ENCODE results near the gene WDR37.
"Not testable (repeated sequence)": the region's sequence is repeated elsewhere in the genome, so short reads cannot be mapped to it uniquely, and the experiment has no call there.

Gene WDR37

DNA sequence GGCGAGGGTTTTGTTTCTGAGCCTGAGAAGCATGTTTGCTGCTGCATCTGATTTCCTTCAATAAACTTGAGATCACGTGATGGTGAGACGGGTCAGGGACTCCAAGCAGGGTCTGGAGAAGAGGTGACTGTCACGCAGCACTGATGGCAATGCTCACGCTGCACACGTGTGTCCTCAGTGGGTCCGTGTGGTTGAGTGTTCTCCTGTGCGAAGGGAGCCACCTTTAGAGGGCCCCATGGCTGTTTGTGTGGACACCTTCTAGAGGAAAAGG, 100.4 kb downstream of the WDR37 start:
- H3K4me1 ChIP-seq (ENCODE audit: insufficient read depth, low read length), result no peaks in the 10 kb centered on the region
- H3K36me3 ChIP-seq (ENCODE audit: insufficient read depth, low read length), result no peaks in the 10 kb centered on the region
- no peak overlapping the region for H3K9ac ChIP-seq (ENCODE audit: low read length)
- no peaks in the 10 kb centered on the region for H3K27me3 ChIP-seq (ENCODE audit: control insufficient read depth in 1 of 2, insufficient read depth in 2 of 2, low read length in 2 of 2)
- H3K27ac ChIP-seq (ENCODE audit: low read depth, low read length), result no peak overlapping the region
- no peak overlapping the region for H3K4me3 ChIP-seq (ENCODE audit: low read depth in 1 of 2, low read length in 2 of 2)
- no peaks in the 10 kb centered on the region for H3K9me3 ChIP-seq (ENCODE audit: low read length)

DNA sequence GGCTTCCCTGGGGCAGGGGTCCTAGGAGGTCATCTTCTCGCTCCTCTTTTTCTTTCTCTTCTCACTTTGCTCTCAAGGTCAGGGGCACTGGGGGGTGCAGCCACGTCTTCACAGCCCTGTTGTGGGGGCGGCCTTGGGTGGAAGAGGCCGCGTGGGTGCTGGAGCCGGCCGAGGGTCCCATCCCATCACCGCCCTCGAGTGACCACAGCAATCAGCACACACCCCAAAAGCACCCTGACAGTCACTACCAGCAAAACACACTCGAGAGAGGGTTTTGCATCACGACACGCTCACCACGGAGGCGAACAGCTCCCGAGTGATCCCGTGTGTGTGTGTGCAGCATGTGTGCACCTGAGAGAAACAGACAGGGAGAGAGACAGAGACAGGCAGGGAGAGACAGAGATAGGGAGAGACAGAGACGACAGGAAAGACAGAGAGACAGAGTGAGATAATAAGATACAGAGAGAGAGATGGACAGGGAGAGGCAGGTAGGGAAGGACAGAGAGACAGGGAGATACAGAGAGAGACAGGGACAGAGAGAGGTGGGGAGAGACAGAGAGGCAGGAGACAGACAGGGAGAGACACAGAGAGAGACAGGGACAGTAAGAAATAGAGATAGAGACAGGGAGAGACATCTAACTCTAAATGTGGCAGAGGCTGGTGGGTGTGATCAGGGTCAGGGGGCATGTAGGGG, 100.9 kb downstream of the WDR37 start:
- Histone ChIP-seq H3K4me1 (ENCODE audit: insufficient read depth, low read length) (no peaks in the 10 kb centered on the region), H3K36me3 (ENCODE audit: insufficient read depth, low read length) (no peaks in the 10 kb centered on the region), H3K27me3 (ENCODE audit: control insufficient read depth in 1 of 2, insufficient read depth in 2 of 2, low read length in 2 of 2) (no peaks in the 10 kb centered on the region), H3K9me3 (ENCODE audit: low read length) (no peaks in the 10 kb centered on the region), H3K9ac (ENCODE audit: low read length) (no peak overlapping the region), H3K27ac (ENCODE audit: low read depth, low read length) (no peak overlapping the region), H3K4me3 (ENCODE audit: low read depth in 1 of 2, low read length in 2 of 2) (no peak overlapping the region)

DNA sequence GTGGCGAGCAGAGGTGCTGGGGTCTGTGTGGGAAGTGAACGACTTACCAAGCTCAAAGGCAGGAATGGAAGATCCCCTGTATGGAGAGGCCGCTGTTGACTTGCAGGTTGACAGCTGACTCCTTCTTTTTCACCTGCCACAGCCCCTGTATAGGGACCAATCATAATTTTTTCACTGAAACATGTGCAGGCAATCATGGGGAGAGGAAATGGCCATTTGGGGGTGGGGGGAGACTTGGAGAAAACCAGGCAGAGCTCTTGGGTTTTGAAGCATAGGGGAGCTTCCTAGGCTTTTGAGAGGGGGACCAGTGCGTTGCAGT, 101.4 kb downstream of the WDR37 start:
- Histone ChIP-seq H3K27me3 (ENCODE audit: control insufficient read depth in 1 of 2, insufficient read depth in 2 of 2, low read length in 2 of 2) (no peaks in the 10 kb centered on the region), H3K4me1 (ENCODE audit: insufficient read depth, low read length) (no peaks in the 10 kb centered on the region), H3K4me3 (ENCODE audit: low read depth in 1 of 2, low read length in 2 of 2) (no peak overlapping the region), H3K9me3 (ENCODE audit: low read length) (no peaks in the 10 kb centered on the region), H3K27ac (ENCODE audit: low read depth, low read length) (no peak overlapping the region), H3K9ac (ENCODE audit: low read length) (no peak overlapping the region), H3K36me3 (ENCODE audit: insufficient read depth, low read length) (no peaks in the 10 kb centered on the region)

DNA sequence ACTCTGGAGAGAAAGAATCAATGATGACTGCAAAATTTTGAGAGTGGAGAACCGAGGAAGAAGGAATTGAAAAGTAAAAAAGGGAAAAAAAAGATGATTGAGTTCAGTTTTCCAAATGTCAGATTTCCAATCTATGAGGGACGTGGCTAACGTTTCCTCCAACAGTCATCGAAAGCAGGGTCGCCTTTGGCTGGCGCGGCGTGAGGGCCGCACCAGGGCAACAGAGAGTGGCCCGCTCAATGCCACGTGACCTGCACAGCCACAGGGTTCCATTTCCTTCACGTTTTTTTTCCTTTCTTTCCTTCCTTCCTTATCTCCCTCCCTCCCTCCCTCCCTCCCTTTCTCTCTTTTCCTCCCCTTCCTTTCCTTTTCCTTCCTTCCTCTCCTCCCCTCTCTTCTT, 101.9 kb downstream of the WDR37 start:
- no peak overlapping the region for H3K27ac ChIP-seq (ENCODE audit: low read depth, low read length)
- no peak overlapping the region for H3K4me3 ChIP-seq (ENCODE audit: low read depth in 1 of 2, low read length in 2 of 2)

DNA sequence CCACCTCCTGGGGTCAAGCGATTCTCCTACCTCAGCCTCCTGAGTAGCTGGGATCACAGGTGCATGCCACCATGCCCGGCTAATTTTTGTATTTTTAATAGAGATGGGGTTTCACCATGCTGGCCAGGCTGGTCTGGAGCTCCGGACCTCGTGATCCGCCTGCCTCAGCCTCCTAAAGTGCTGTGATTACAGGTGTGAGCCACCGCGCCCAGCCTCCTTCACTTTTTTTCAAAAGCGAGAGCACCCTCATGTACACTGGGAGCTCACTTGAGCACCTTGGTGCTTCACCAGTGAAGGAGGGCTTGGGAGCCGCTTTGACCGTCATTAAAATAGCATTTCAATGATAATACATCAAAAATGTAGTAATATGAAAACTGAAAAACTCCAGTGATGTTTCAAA, 102.4 kb downstream of the WDR37 start:
- not testable (repeated sequence) for H3K27ac ChIP-seq (ENCODE audit: low read depth, low read length); H3K36me3 ChIP-seq (ENCODE audit: insufficient read depth, low read length); H3K9me3 ChIP-seq (ENCODE audit: low read length); H3K4me3 ChIP-seq (ENCODE audit: low read depth in 1 of 2, low read length in 2 of 2); H3K27me3 ChIP-seq (ENCODE audit: control insufficient read depth in 1 of 2, insufficient read depth in 2 of 2, low read length in 2 of 2); H3K4me1 ChIP-seq (ENCODE audit: insufficient read depth, low read length); H3K9ac ChIP-seq (ENCODE audit: low read length)

More for the DNA sequence above, 101.9 kb downstream of the WDR37 start:
- Histone ChIP-seq H3K36me3 (ENCODE audit: insufficient read depth, low read length) (no peaks in the 10 kb centered on the region), H3K9me3 (ENCODE audit: low read length) (no peaks in the 10 kb centered on the region), H3K9ac (ENCODE audit: low read length) (no peak overlapping the region), H3K27me3 (ENCODE audit: control insufficient read depth in 1 of 2, insufficient read depth in 2 of 2, low read length in 2 of 2) (no peaks in the 10 kb centered on the region), H3K4me1 (ENCODE audit: insufficient read depth, low read length) (no peaks in the 10 kb centered on the region)

DNA sequence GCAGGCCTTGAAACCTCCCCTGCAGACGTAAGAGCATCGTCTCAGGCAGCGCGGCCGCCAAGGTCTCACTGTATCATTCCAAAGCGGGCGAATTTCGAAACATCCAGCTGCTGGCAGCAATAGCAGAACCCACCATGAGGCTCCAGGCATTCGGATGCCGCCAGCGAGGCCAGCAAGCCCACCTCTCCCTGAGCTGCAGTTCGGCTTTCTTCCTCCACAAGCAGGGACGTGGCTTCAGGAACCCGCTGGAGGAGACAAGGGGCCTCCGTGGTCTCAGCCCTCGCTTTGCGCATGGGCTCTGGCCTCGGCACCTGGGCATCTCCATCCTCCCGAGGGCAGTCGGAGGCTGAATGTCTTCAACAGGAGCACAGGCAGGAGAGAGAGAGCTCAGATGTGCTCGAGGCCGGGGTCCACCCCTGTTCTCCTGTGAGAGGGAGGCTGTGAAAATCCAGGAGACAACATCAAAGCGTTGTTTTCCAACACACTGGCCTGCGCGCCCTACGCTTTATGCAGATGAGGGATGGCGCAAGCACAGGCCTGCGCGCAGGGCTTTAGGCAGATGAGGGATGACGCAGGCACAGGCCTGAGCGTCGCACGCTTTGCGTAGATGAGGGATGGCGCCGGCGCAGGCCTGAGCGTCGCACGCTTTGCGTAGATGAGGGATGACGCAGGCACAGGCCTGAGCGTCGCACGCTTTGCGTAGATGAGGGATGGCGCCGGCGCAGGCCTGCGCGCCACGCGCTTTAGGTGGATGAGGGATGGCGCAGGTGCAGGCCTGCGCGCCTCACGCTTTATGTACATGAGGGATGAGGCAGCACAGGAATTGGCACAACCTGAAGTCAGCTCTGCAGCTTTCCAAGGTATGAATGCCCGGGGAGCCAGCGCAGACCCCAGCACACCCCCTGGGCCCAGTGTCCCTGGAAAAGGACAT, 103.2 kb downstream of the WDR37 start:
- H3K27ac ChIP-seq (ENCODE audit: low read depth, low read length), result no peak overlapping the region
- H3K4me1 ChIP-seq (ENCODE audit: insufficient read depth, low read length), result no peaks in the 10 kb centered on the region

DNA sequence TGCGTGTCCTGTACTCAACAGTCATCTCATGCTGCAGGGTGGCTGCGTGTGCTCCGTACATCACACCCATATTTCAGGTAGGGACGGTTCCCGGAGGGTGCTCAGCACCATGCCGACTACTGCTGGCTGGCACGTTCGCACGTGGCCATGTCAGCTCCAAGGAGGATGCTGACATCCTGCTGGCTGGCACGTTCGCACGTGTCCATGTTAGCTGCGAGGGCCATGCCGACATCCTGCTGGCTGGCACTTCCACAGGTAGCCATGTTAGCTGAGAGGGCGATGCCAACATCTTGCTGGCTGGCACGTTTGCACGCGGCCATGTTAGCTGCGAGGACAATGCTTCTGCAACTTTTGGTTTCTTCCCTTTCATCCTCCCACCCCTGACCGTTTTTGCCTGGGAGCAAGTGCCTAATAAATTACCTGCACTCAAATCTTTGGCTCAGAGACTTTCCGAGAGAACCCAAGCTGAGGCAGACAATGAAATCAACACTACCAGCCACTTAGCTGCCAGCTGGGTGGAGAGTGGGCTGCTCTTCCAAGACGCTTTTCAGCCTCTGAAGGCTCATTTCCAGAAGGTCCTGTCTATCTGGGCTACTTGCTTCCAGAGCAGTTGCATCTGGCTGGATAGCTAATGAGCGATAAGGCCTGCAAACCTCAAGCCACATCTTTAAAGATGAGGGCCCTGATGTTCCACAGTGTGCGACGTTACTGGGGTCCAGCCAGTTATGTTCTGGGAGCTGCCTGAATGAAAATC, 104.6 kb downstream of the WDR37 start:
- no peak overlapping the region for H3K9ac ChIP-seq (ENCODE audit: low read length)
- H3K4me3 ChIP-seq (ENCODE audit: low read depth in 1 of 2, low read length in 2 of 2), result no peak overlapping the region
- no peaks in the 10 kb centered on the region for H3K4me1 ChIP-seq (ENCODE audit: insufficient read depth, low read length)
- no peaks in the 10 kb centered on the region for H3K9me3 ChIP-seq (ENCODE audit: low read length)
- H3K27ac ChIP-seq (ENCODE audit: low read depth, low read length), result no peak overlapping the region
- H3K36me3 ChIP-seq (ENCODE audit: insufficient read depth, low read length), result no peaks in the 10 kb centered on the region
- H3K27me3 ChIP-seq (ENCODE audit: control insufficient read depth in 1 of 2, insufficient read depth in 2 of 2, low read length in 2 of 2), result no peaks in the 10 kb centered on the region

More for the DNA sequence above, 103.2 kb downstream of the WDR37 start:
- H3K4me3 ChIP-seq (ENCODE audit: low read depth in 1 of 2, low read length in 2 of 2), result no peak overlapping the region
- H3K36me3 ChIP-seq (ENCODE audit: insufficient read depth, low read length), result no peaks in the 10 kb centered on the region
- no peaks in the 10 kb centered on the region for H3K27me3 ChIP-seq (ENCODE audit: control insufficient read depth in 1 of 2, insufficient read depth in 2 of 2, low read length in 2 of 2)
- no peaks in the 10 kb centered on the region for H3K9me3 ChIP-seq (ENCODE audit: low read length)
- no peak overlapping the region for H3K9ac ChIP-seq (ENCODE audit: low read length)

DNA sequence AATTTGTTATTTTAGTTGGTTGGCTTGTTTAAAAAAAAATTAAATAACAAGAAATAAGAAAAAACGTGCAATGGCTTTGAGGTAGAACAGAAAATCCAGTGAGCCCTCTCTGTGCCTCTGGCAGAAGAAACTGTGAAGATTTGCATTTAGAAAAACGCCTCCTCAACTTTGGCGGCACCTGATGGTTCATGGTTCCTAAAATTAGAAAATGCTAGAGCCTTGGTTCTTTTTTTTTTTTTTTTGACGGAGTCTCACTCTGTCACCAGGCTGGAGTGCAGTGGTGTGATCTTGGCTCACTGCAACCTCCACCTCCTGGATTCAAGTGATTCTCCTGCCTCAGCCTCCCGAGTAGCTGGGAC, 105.1 kb downstream of the WDR37 start:
- H3K27ac ChIP-seq (ENCODE audit: low read depth, low read length); H3K27me3 ChIP-seq (ENCODE audit: control insufficient read depth in 1 of 2, insufficient read depth in 2 of 2, low read length in 2 of 2); H3K4me1 ChIP-seq (ENCODE audit: insufficient read depth, low read length); H3K9ac ChIP-seq (ENCODE audit: low read length); H3K36me3 ChIP-seq (ENCODE audit: insufficient read depth, low read length); H3K4me3 ChIP-seq (ENCODE audit: low read depth in 1 of 2, low read length in 2 of 2); H3K9me3 ChIP-seq (ENCODE audit: low read length): not testable (repeated sequence)

DNA sequence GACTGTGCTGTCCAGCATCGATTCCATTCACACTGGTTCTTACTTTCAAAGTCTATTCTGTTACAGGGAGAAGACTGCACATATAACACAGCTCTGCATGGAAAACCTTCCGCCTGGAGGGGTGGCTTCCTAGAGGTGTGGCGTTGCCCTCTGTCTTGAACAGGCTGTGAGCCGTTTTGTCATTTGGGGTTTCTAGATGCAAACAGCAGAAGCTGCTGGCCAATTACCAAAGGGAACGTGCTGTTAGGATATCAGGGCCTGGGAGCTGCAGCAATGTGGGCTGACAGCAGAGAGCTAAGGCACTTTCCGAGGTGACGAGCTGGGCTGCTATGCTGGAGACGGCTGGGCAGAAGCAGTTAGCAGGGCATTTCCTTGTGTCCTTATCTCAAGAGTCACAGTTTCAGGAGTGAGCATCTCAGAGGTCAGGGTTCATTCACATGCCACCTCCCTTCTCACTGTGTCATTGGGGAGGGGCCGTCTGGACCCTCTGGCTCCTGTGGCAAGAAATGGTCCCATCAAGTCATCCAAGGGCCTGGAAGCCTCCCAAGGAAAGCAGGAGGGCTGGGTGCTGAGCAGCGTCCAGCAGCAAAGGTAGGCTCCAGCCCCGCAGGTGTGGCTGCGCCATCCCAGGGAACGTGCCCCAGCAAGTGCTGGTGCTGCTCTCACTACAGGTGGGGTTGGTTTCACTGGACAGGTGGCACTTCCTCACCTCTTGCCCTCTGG, 106.5 kb downstream of the WDR37 start:
- Histone ChIP-seq H3K36me3 (ENCODE audit: insufficient read depth, low read length) (no peaks in the 10 kb centered on the region), H3K4me3 (ENCODE audit: low read depth in 1 of 2, low read length in 2 of 2) (no peak overlapping the region), H3K4me1 (ENCODE audit: insufficient read depth, low read length) (no peaks in the 10 kb centered on the region), H3K9ac (ENCODE audit: low read length) (no peak overlapping the region), H3K9me3 (ENCODE audit: low read length) (no peaks in the 10 kb centered on the region), H3K27me3 (ENCODE audit: control insufficient read depth in 1 of 2, insufficient read depth in 2 of 2, low read length in 2 of 2) (no peaks in the 10 kb centered on the region), H3K27ac (ENCODE audit: low read depth, low read length) (no peak overlapping the region)

DNA sequence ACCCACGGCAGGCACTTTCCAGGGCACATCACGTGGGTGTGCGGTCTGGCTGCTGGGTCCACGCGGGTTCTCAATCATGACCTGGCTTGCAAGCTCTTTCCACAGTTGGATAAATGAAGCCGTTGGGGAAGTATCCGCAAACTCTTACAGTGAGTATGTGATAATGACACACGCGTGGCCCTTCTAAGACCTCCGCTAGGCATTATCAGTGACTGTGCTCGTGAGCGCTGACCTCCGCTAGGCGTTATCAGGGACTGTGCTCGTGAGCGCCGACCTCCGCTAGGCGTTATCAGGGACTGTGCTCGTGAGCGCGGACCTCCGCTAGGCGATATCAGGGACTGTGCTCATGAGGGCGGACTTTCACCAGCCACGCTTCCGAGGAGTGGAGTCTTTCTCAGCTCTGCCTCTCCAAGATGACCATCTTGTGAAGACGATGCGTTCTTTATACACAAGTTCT, 107.0 kb downstream of the WDR37 start:
- no peaks in the 10 kb centered on the region for H3K9me3 ChIP-seq (ENCODE audit: low read length)
- no peaks in the 10 kb centered on the region for H3K4me1 ChIP-seq (ENCODE audit: insufficient read depth, low read length)
- H3K27me3 ChIP-seq (ENCODE audit: control insufficient read depth in 1 of 2, insufficient read depth in 2 of 2, low read length in 2 of 2), result no peaks in the 10 kb centered on the region
- no peak overlapping the region for H3K27ac ChIP-seq (ENCODE audit: low read depth, low read length)
- no peak overlapping the region for H3K4me3 ChIP-seq (ENCODE audit: low read depth in 1 of 2, low read length in 2 of 2)
- no peak overlapping the region for H3K9ac ChIP-seq (ENCODE audit: low read length)
- no peaks in the 10 kb centered on the region for H3K36me3 ChIP-seq (ENCODE audit: insufficient read depth, low read length)

DNA sequence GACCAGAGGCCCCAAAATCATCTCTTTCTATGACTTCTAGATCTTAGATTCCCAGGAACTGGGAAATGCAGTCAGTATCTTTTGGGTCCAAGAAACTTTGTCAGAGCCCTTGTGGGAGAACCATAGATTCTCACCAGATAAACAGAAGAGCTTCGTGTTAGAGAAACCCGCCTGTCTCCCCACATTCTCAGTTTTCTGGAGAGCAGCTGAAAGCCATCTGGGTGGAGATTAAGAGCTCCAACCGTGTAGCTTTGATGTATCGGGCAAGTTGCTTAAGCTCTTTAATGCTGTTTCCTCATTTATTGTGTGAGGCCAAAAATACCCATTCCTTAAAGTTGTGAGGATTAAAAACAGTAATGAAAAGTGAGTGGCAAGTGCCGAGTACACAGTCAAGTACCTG, 107.6 kb downstream of the WDR37 start:
- no peak overlapping the region for H3K4me3 ChIP-seq (ENCODE audit: low read depth in 1 of 2, low read length in 2 of 2)
- no peak overlapping the region for H3K27ac ChIP-seq (ENCODE audit: low read depth, low read length)
- H3K9me3 ChIP-seq (ENCODE audit: low read length), result no peaks in the 10 kb centered on the region
- H3K36me3 ChIP-seq (ENCODE audit: insufficient read depth, low read length), result no peaks in the 10 kb centered on the region
- H3K9ac ChIP-seq (ENCODE audit: low read length), result no peak overlapping the region
- no peaks in the 10 kb centered on the region for H3K27me3 ChIP-seq (ENCODE audit: control insufficient read depth in 1 of 2, insufficient read depth in 2 of 2, low read length in 2 of 2)
- no peaks in the 10 kb centered on the region for H3K4me1 ChIP-seq (ENCODE audit: insufficient read depth, low read length)

Data from muscle layer of colon (tissue), 2 donors.